HG03135 (cell line): ENCODE data around the gene ANKS6.

Experiments
- ATAC-seq: cut with Tn5 transposase; IDR thresholded peaks from one replicate; pipeline ENCODE4 v1.9.1; 2021; ENCODE audit warnings: mild to moderate bottlenecking, moderate library complexity; ENCODE audit not compliant: unreplicated experiment

ANKS6 gene

DNA sequence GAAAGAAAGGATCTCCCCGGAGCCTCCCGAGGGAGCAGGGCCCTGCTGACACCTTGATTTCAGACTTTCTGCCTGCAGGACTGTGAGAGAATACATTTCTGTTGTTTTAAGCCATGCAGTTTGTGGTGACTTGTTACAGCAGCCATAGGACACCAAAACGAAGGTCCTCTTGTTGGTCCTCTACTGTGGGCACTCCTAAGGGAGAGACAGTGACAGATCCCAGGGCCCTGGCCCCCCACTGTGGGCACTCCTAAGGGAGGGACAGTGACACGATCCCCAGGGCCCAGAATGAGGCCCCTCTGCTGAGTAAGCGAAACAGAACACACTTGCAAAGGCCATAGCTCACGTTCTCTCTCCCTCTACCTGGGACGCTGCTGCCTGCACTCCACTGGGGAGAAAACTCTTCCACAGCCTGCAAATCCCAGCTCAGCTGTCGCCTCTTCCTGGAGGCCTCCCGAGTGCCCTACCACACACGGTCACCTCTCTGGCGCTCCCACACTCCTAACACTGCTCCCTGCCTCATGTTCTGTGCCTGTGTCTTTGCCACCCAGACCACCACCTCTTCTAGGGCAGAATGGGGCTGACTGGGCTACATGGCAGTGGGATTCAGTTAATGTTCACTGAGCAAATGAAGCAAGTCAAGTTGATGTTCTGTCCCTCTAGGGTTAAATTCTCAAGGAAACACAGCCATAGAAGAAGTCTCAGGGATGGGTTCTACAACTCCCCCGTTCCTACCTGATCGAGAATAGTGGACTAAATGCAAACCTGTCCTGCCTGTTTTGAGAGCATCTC lies 23.8 kb downstream of the ANKS6 start:
- no peak for ATAC-seq

DNA sequence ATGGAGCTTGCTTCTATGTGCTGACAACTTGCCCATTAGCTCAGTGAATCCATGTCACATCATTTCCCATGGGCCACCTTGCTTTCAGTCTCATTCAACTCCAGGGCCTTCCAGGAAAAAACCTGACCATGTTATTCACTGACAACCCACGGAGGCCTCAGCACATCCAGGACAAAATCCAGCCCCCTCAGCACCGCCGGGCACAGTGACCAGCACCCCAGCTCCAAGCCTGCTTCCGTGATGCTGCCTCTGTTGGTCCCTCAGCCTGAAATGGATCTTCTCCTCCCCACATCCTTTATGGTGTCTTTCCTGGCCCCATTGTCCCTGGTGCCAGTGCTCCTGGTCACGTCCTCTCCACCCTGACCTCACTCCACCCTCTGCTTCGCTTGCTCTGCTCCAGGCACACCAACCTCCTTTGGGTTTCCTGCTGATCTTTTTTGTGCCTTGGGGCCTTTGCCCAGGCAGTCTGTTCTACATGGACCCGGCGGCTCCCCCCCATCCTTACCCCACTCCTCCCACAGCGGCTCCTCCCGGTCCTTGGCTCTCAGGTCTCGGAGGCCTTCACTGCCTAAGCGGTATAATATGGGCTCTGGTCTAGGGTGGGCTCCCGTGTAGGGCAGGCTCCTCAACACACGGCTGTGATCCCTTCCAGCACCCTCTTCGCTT lies 25.0 kb downstream of the ANKS6 start:
- ATAC-seq = no peak

DNA sequence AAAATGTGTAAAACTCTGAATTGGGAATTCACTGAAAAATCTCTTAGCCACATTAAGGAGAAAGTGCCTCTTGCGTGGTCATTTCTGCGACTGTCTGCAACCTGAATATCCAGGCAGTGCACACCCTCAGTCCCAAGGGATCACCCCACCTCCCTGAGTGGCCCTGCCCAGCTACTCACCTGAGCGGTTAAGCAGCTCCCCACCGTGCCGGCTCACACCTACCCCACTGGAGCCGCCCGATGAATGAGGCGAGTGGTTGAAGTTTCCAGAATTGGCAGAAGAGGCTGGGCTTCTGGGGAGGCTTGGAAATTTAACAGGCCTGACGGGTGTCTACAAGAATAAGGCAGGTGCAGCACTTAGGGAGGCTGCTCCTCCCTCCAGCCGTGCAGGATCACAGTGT lies 25.6 kb downstream of the ANKS6 start:
- ATAC-seq = no peak

GRCh38 chr9:98768344-98768743 lies 28.0 kb downstream of the ANKS6 start:
- no peak for ATAC-seq

GRCh38 chr9:98767915-98768314 lies 28.4 kb downstream of the ANKS6 start:
- ATAC-seq = no peak

DNA sequence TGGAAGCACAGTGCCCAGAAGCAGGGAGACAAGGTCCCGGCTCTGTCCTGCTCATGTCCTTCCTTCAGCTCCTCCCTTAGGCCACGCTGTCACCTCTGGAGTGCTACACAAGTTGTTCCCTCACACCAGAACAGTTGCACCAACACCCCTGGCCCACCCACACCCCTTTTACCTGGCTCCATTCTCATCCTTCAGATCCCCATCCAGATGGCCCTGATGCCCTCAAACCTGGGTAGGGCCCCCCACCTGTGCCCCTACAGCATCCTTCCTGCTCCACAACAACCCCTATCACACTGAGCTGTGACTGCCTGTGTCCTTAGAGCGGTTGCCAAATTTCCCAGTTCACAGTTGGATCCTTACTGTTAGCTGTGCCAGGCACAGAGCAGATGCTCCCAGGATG lies 29.2 kb downstream of the ANKS6 start:
- no peak for ATAC-seq

- ATAC-seq = no peak
Measured at GRCh38 chr9:98766586-98766985, 29.8 kb downstream of the ANKS6 start.

GRCh38 chr9:98765256-98765655 lies 31.1 kb downstream of the ANKS6 start:
- ATAC-seq = no peak

DNA sequence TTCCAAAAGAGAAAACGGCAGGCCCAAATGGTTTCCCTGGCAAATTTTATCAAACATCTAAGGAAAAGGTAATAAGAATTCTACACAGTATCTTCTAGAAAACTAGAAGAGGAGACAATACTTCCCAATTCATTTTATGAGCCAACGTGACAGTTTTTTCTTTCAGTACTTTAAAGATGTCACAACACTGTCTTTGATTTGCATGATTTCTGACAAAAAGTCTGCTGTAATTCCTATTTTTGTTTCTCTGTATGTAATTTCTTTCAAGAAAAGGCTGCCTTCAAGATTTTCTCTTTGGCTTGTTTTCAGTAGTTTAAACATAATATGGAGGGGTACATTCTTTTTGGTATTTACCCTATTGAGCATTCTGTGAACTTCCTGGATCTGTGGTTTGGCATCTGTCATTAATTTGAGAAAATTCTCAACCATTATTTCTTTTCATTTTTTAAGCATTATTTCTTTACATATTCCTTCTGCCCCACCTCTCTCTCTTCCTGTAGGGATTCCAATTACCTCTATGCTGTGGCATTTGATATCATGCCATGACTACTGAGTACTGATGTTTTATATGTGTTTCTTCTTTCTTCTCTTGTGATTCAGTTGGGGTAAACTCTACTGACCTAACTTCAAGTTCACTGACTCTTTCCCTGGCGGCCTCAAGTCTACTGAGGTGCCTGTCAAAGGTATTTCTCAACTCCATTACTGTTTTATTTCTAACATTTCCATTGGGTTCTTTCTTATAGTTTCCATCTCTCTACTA lies 32.2 kb downstream of the ANKS6 start:
- ATAC-seq = no peak

GRCh38 chr9:98760231-98760630 lies 36.1 kb downstream of the ANKS6 start:
- no peak for ATAC-seq

- no peak for ATAC-seq
Measured at GRCh38 chr9:98755006-98755618, 41.2 kb downstream of the ANKS6 start.

- ATAC-seq = no peak
Measured at GRCh38 chr9:98751210-98751609, 45.1 kb downstream of the ANKS6 start.

DNA sequence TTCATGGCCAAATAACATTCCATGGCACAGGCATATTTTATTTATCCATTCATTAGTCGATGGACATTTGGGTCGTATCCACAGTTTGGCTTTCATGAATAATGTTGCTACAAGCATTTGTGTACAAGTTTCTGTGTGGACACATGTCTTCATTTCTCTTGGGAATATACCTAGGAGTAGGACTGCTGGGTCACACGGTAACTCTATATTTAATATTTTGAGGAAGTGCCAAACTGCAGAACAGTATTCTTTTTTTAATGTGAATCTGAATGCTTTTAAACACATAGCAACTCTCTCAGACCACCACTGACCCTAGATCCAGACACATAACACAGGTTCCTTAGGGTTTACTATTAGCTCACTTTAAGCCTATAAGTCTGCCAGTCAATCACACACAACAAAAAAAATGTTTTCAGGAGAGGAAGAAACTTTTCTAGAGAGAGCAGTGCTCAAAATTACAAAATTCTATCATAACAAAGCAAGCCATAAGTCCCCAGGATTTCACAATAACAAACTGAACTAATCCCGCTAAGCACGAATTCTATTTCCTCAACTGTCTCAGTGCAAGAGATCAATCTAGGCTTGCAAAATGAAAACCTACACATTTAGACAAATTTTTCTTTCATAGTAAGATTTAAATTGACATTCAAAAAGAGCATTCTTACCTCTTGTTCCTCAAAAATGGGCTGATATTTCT lies 45.8 kb downstream of the ANKS6 start:
- ATAC-seq = no peak

DNA sequence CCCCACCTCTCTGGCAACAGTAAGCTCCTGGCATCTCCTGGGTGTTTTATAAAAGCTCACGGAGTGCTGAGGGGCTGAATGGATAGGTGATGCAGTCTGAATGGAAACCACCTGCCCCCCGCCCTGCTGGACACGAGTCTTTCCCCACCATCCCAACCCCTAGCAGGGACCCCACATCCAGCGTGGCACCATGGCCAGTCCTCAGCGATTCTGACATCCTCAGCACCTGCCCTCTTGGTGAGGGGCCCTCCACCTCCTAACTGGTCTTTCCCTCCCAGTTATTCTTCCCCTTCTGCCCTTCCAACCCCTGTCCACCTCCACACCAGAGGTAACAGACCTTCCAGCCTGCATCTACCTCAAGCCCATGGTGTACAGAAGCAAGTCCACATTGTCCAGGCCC lies 48.9 kb downstream of the ANKS6 start:
- ATAC-seq = no peak

DNA sequence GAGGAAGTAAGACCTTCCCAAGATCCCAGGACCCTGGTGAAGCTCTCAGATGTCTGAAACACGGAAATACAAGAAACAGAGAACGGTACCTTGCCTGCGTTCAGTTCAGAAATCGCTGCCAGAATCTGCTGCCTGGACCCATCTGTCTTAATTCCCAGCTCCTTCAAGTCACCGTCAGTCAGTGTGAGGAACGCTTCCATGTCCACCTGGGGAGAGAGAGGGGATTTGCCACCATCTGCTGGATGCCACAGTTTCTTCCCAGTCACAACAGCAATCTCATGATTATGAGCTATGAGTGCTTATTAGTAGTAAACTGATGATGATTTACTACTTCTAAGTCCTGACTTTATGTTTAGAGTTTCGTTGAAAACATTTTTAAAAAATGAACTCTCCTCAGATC lies 50.9 kb downstream of the ANKS6 start:
- no peak for ATAC-seq

- no peak for ATAC-seq
Measured at GRCh38 chr9:98743818-98744611, 52.3 kb downstream of the ANKS6 start.

DNA sequence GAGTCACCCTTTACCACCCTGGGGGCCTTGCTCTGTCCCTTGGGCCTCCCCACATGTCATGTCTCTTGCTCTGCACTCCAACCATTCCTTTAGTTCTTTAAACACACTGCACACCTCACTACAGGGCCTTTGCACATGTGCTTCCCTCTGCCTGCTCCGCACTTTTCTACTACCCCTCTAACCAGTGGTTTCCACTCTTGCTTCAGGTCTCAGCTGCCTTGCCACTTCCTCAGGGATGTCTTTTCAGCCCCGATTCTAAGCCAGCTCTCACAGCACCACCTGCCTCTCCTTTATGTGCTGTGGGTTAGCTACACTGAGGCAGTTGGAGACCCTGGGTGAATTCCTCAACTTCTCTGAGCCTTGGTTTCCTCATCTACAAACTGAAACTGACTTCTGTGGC lies 53.0 kb downstream of the ANKS6 start:
- no peak for ATAC-seq

DNA sequence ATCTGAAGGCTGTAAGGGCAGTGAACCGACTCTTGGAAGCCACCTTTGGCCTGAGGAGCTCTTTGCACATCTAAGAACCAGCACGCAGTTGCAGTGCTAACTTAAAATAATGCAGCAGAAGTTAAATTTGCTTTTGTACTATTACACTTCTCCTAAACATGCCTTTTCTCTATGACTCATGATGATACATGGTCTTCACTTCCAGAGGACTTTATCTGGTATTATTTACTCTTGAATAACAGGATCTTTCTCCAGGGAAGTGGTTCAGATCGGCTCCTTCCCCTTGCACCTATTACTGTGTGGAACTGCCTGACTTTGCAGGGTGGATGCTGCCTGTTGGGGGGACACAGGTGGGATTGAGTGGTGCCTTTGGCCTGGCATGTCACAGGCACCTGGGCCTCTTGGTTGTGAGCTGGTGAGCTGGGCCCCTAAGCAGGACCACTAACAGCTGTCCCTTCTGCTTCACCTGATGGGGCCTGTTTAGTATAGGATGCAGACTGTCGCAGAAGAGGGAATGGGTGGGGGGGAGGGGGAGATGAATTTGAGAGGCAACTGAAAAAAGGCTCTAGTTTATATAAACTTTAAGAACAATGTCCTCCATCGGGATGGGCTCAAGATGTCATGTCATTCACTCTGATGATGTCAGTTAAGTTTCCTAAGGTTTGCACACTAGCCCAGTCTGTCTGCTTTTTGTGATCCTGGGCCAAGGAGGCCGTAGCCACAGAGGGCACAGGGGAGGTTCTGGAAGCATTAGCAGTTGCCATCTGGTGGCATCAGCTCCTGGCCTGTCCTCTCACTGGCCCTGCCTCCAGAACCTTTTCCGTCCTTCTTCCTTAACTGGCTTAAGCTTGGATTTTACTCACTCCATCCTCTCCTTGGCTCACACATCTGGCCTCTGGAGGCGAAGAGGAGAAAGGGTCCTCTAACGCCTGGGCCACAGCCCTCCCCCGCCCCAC lies 53.8 kb downstream of the ANKS6 start:
- no peak for ATAC-seq
